Parathyroid adenoma (tissue), 2 donors: ENCODE data around the gene ABHD4.

ENCODE experiments used
- H2AFZ ChIP-seq: fragments of 300-600 bp; sonication (generic); one replicate; pipeline ENCODE4 v1.7.0; 2017; ENCODE audit warnings: antibody characterized with exemption, mild to moderate bottlenecking
- H3K27ac ChIP-seq: fragments of 300-600 bp; sonication (generic); one replicate; pipeline ENCODE4 v1.7.0; 2017
- H3K27me3 ChIP-seq: fragments of 300-600 bp; sonication (generic); one replicate; pipeline ENCODE4 v1.7.0; 2017; ENCODE audit warnings: low read length; ENCODE audit not compliant: control insufficient read depth, insufficient read depth
- H3K36me3 ChIP-seq: fragments of 300-600 bp; sonication (generic); one replicate; pipeline ENCODE4 v1.7.0; 2017; ENCODE audit warnings: low read length; ENCODE audit not compliant: control insufficient read depth, insufficient read depth
- H3K4me1 ChIP-seq: fragments of 300-600 bp; sonication (generic); one replicate; pipeline ENCODE4 v1.7.0; 2017; ENCODE audit warnings: control low read depth
- H3K4me2 ChIP-seq: fragments of 300-600 bp; sonication (generic); one replicate; pipeline ENCODE4 v1.7.0; 2017; ENCODE audit warnings: low read length
- H3K4me3 ChIP-seq: fragments of 300-600 bp; sonication (generic); one replicate; pipeline ENCODE4 v1.7.0; 2017; ENCODE audit warnings: low read depth, low read length
- H3K79me2 ChIP-seq: fragments of 300-600 bp; sonication (generic); one replicate; pipeline ENCODE4 v1.7.0; 2017; ENCODE audit warnings: control low read depth
- H3K9ac ChIP-seq: fragments of 300-600 bp; sonication (generic); one replicate; pipeline ENCODE4 v1.7.0; 2017; ENCODE audit warnings: mild to moderate bottlenecking
- H3K9me3 ChIP-seq: fragments of 300-600 bp; sonication (generic); one replicate; pipeline ENCODE4 v1.7.0; 2017; ENCODE audit warnings: low read length; ENCODE audit not compliant: control insufficient read depth
- CTCF ChIP-seq: fragments of 300-600 bp; sonication (generic); IDR thresholded peaks from one replicate; pipeline ENCODE4 v1.7.0; 2017; ENCODE audit warnings: antibody characterized with exemption, mild to moderate bottlenecking
- donor health status: primary hyperparathyroidism.

The ABHD4 gene

GRCh38 chr14:22566845-22567244 lies 31.3 kb upstream of the ABHD4 start:
- Histone ChIP-seq H3K4me1 (peaks cover 10% of the 10 kb centered on the region), H2AFZ (no peak overlapping the region), H3K36me3 (no peaks in the 10 kb centered on the region), H3K9me3 (no peaks in the 10 kb centered on the region), H3K27me3 (no peaks in the 10 kb centered on the region), H3K79me2 (peaks cover 4% of the 10 kb centered on the region), H3K9ac (no peak overlapping the region), H3K4me2 (peak overlapping the region; percentile 40), H3K4me3 (no peak overlapping the region), H3K27ac (peak overlapping the region; percentile 45)
- TF ChIP-seq CTCF: no peak

GRCh38 chr14:22567437-22567836 lies 30.7 kb upstream of the ABHD4 start:
- peak overlapping the region; percentile 40 for H3K4me2 ChIP-seq
- H3K27ac ChIP-seq: peak overlapping the region; percentile 45
- H3K36me3 ChIP-seq: no peaks in the 10 kb centered on the region
- no peaks in the 10 kb centered on the region for H3K27me3 ChIP-seq
- no peak overlapping the region for H3K9ac ChIP-seq
- no peak for TF ChIP-seq CTCF
- H3K4me1 ChIP-seq: peaks cover 10% of the 10 kb centered on the region
- H2AFZ ChIP-seq: no peak overlapping the region
- H3K4me3 ChIP-seq: no peak overlapping the region
- H3K79me2 ChIP-seq: peaks cover 4% of the 10 kb centered on the region
- H3K9me3 ChIP-seq: no peaks in the 10 kb centered on the region

GRCh38 chr14:22569106-22569736 lies 28.9 kb upstream of the ABHD4 start:
- Histone ChIP-seq H3K4me3 (no peak overlapping the region), H3K4me1 (peaks cover 10% of the 10 kb centered on the region), H3K79me2 (peaks cover 4% of the 10 kb centered on the region), H3K9me3 (no peaks in the 10 kb centered on the region), H3K4me2 (no peak overlapping the region), H3K27me3 (no peaks in the 10 kb centered on the region), H3K36me3 (no peaks in the 10 kb centered on the region), H3K9ac (no peak overlapping the region), H2AFZ (no peak overlapping the region), H3K27ac (no peak overlapping the region)
- no peak for TF ChIP-seq CTCF

GRCh38 chr14:22569737-22570131 lies 28.4 kb upstream of the ABHD4 start:
- Histone ChIP-seq H3K9ac (no peak overlapping the region), H3K4me1 (peaks cover 10% of the 10 kb centered on the region), H3K36me3 (no peaks in the 10 kb centered on the region), H3K4me2 (no peak overlapping the region), H3K79me2 (peaks cover 4% of the 10 kb centered on the region), H3K27ac (no peak overlapping the region), H3K4me3 (no peak overlapping the region), H2AFZ (no peak overlapping the region), H3K27me3 (no peaks in the 10 kb centered on the region), H3K9me3 (no peaks in the 10 kb centered on the region)
- no peak for TF ChIP-seq CTCF
